ENCODE measurements around the gene SNAPC2. TPM values are rescaled to one million over a fixed set of nuclear protein-coding genes. Genes with fewer than 3 reads are reported as not detected.

The SNAPC2 gene
- total and polyA plus RNA-seq, 2 of the 13 experiments (the other 11 are each of a cell fraction or from before 2014, with no cell fraction given), result 10.2 to 12.7 TPM

- no peaks in the 10 kb centered on the region; a peak in 1 of 5 replicates for H3K27me3 ChIP-seq (ENCODE audit: control insufficient read depth in 1 of 2, insufficient read depth in 2 of 2, low read length in 2 of 2)
- peak overlapping the region; percentile 99 for H3K4me2 ChIP-seq (ENCODE audit: low read depth, low read length)
- H3K36me3 ChIP-seq (replicated peaks in 1 of 2; ENCODE audit: control insufficient read depth in 1 of 2, insufficient read depth in 2 of 2, low read length in 2 of 2), result peaks cover 6 to 17% of the 10 kb centered on the region in 2 experiments; a peak in 2 of 5 replicates
- ChIA-PET POLR2A (interaction anchor here (0.9 to 4.9 kb wide), 13 partner anchors 9 to 97 kb away, joined by 3 to 83 read pairs (median 5); partner anchors contain the start of genes LRRC8E, SNAPC2 and TIMM44), CTCF (ENCODE audit: low intra/inter-chr PET ratio, low total read pairs) (interaction anchor here (1.4 to 2.0 kb wide), 2 partner anchors 34 to 51 kb away, joined by 5 to 8 read pairs; no protein-coding TSS in a partner anchor)
- ATAC-seq, result peak; percentile 5; the same call in 2 of the 3 replicates
- 24% methylated on average over 18 of the region's 68 CpGs for WGBS (ENCODE audit: low lambda C conversion rate)
- in situ Hi-C loops (cut with HindIII; ENCODE audit: extremely low pct_ligation_motif_present, low pct_unique_long_range_greater_than_20kb) (no loop called here), intact Hi-C loops (cut with micrococcal nuclease; ENCODE audit: unreplicated experiment) (no loop called here)
- peak overlapping the region; percentile 90 to 100 (median 95) for H3K4me3 ChIP-seq (replicated peaks in 1 of 3; ENCODE audit: insufficient read depth in 1 of 3, low read depth in 2 of 3, low read length in 3 of 3)
- no peak for DNase-seq (ENCODE audit: low spot score)
- H2AFZ ChIP-seq (ENCODE audit: low read length), result no peak overlapping the region
- H3K27ac ChIP-seq (ENCODE audit: extremely low read length, insufficient read depth, low read length), result peak overlapping the region; percentile 71
- H3K9me3 ChIP-seq (ENCODE audit: low read length), result no peaks in the 10 kb centered on the region
- H3K79me2 ChIP-seq (ENCODE audit: insufficient read depth, low read length), result peaks cover 29% of the 10 kb centered on the region
- peaks cover 43% of the 10 kb centered on the region for H3K4me1 ChIP-seq (ENCODE audit: insufficient read depth, low read length)
- H4K20me1 ChIP-seq (ENCODE audit: insufficient read depth, low read length), result peaks cover 13% of the 10 kb centered on the region; the same call in 1 of the 2 replicates
- no TSS peak for BruUV-seq (replicated peaks)
- no peak for FAIRE-seq
- peak overlapping the region; percentile 81 for H3K9ac ChIP-seq (ENCODE audit: insufficient read depth, low read depth, low read length)
- TF ChIP-seq, protein P1, sequence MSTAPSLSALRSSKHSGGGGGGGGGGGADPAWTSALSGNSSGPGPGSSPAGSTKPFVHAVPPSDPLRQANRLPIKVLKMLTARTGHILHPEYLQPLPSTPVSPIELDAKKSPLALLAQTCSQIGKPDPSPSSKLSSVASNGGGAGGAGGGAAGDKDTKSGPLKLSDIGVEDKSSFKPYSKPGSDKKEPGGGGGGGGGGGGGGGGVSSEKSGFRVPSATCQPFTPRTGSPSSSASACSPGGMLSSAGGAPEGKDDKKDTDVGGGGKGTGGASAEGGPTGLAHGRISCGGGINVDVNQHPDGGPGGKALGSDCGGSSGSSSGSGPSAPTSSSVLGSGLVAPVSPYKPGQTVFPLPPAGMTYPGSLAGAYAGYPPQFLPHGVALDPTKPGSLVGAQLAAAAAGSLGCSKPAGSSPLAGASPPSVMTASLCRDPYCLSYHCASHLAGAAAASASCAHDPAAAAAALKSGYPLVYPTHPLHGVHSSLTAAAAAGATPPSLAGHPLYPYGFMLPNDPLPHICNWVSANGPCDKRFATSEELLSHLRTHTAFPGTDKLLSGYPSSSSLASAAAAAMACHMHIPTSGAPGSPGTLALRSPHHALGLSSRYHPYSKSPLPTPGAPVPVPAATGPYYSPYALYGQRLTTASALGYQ (CRISPR knock-in tag; IDR thresholded peaks at IDR 0.05), result no peak
- TF ChIP-seq PBX3 (CRISPR knock-in tag; IDR thresholded peaks at IDR 0.05; ENCODE audit: borderline replicate concordance) (no peak), ZMYM3 (CRISPR knock-in tag; IDR thresholded peaks at IDR 0.05) (no peak), POLR2A (IDR thresholded peaks at IDR 0.05; ENCODE audit: insufficient read depth in 1 of 2, low read depth in 2 of 2, low read length in 2 of 2) (0 out of 4 replicates have a peak, but pooled peaks have one; percentile 8), PHF21A (CRISPR knock-in tag; IDR thresholded peaks at IDR 0.05) (no peak), MEIS1 (CRISPR knock-in tag; IDR thresholded peaks at IDR 0.05; ENCODE audit: borderline replicate concordance) (no peak), KDM4B (CRISPR knock-in tag; IDR thresholded peaks at IDR 0.05) (no peak), IRF1 (CRISPR knock-in tag; IDR thresholded peaks at IDR 0.05; ENCODE audit: low read depth) (no peak), ZNF251 (CRISPR knock-in tag; IDR thresholded peaks at IDR 0.05) (no peak), MXD4 (CRISPR knock-in tag; IDR thresholded peaks at IDR 0.05) (no peak), TGIF2 (CRISPR knock-in tag; IDR thresholded peaks at IDR 0.05) (no peak), SRSF9 (IDR thresholded peaks at IDR 0.05; ENCODE audit: borderline replicate concordance, insufficient read depth, low read depth, low read length, poor library complexity, severe bottlenecking) (no peak), ZNF367 (CRISPR knock-in tag; IDR thresholded peaks at IDR 0.05; ENCODE audit: borderline replicate concordance) (no peak), LCORL (IDR thresholded peaks at IDR 0.05) (no peak), LCORL (CRISPR knock-in tag; IDR thresholded peaks at IDR 0.05) (0 out of 2 replicates have a peak, but pooled peaks have one; percentile 0), NR0B2 (CRISPR knock-in tag; IDR thresholded peaks at IDR 0.05) (0 out of 2 replicates have a peak, but pooled peaks have one; percentile 23), TAF1 (CRISPR knock-in tag; IDR thresholded peaks at IDR 0.05) (no peak; the same call in 1 of the 2 replicates), SPEN (CRISPR knock-in tag; IDR thresholded peaks at IDR 0.05; ENCODE audit: low read depth) (no peak), ZNF337 (CRISPR knock-in tag; IDR thresholded peaks at IDR 0.05; ENCODE audit: borderline replicate concordance, low read depth) (no peak), CENPT (CRISPR knock-in tag; IDR thresholded peaks at IDR 0.05; ENCODE audit: low read depth) (no peak)
Observed at GRCh38 chr19:7904074-7905020, 15.8 kb upstream of the SNAPC2 start.
